ENCODE measurements around the gene PM20D1.

Gene PM20D1

GRCh38 chr1:205809942-205810345 lies 40.0 kb downstream of the PM20D1 start:
- TF ChIP-seq ZFX (IDR thresholded peaks at IDR 0.05), result no peak
- no peak for TF ChIP-seq CTCF (conservative IDR thresholded peaks at IDR 0.05)
- no peak overlapping the region for H3K27ac ChIP-seq

GRCh38 chr1:205809469-205809868 lies 40.5 kb downstream of the PM20D1 start:
- no peak overlapping the region for H3K27ac ChIP-seq
- TF ChIP-seq ZFX (IDR thresholded peaks at IDR 0.05), result no peak
- no peak for TF ChIP-seq CTCF (conservative IDR thresholded peaks at IDR 0.05)

GRCh38 chr1:205805082-205805711 lies 44.7 kb downstream of the PM20D1 start:
- no peak overlapping the region for H3K27ac ChIP-seq
- TF ChIP-seq CTCF (conservative IDR thresholded peaks at IDR 0.05) (no peak), ZFX (IDR thresholded peaks at IDR 0.05) (no peak)

DNA sequence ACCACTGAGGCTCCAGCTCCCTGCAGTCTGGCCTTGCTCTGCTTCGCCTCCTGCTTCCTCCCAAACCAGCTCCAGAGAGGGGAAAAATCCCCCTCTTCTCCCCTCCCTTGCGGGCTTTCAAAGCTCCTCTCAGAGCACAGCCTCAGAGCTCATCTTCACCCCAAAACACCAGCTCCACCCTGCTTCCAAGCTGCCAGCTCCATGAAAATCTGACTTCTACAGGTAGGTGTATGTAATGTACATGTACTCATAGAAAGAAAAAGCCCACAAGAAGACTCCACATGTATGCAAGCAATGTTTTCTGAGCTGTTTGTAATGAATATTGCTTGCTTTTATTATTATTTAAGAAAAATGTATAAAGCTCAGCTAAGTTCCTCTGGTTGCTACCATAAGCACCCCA lies 45.3 kb downstream of the PM20D1 start:
- TF ChIP-seq CTCF (conservative IDR thresholded peaks at IDR 0.05) (no peak), ZFX (IDR thresholded peaks at IDR 0.05) (no peak)

DNA sequence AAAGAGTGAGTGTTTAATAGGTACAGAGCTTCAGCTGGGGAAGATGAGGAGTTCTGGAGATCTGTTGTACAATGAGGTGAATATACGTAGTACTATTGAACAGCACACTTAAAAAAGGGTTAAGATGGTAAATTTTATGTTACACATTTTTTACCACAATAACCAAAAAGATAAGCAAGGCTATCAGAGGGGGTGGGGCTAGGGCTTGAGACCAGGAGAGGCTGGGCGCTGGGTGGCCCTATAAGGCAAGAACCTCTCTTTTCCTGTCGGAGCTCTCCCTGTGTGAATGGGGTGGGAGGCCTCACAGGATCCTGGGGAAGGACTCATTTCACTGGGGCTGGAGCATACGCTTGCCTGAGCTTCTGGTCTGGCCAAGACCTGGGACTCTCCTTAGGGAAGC lies 45.9 kb downstream of the PM20D1 start:
- TF ChIP-seq CTCF (conservative IDR thresholded peaks at IDR 0.05) (no peak), ZFX (IDR thresholded peaks at IDR 0.05) (no peak)
- no peak overlapping the region for H3K27ac ChIP-seq

More for the DNA sequence above, 45.3 kb downstream of the PM20D1 start:
- H3K27ac ChIP-seq, result no peak overlapping the region

DNA sequence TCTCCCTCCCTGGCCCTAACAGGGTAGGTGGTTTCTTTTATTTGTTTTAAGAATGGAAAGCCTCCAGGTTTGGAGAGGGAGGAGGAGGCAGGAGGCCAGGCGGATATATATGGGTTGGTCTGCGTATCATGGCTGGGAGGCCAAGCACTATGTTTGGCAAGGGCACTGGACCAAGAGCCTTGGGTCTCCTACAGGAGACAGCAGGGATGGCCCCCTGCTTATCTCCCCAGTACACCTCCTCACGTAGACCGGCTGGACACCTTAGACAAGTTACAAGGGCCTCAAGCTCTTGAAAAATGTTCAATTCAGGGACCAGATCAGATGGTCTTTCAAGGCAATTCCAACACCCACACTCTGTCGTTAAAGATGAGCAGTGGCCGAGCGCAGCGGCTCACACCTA lies 47.9 kb downstream of the PM20D1 start:
- no peak overlapping the region for H3K27ac ChIP-seq
- TF ChIP-seq ZFX (IDR thresholded peaks at IDR 0.05), result no peak
- no peak for TF ChIP-seq CTCF (conservative IDR thresholded peaks at IDR 0.05)

DNA sequence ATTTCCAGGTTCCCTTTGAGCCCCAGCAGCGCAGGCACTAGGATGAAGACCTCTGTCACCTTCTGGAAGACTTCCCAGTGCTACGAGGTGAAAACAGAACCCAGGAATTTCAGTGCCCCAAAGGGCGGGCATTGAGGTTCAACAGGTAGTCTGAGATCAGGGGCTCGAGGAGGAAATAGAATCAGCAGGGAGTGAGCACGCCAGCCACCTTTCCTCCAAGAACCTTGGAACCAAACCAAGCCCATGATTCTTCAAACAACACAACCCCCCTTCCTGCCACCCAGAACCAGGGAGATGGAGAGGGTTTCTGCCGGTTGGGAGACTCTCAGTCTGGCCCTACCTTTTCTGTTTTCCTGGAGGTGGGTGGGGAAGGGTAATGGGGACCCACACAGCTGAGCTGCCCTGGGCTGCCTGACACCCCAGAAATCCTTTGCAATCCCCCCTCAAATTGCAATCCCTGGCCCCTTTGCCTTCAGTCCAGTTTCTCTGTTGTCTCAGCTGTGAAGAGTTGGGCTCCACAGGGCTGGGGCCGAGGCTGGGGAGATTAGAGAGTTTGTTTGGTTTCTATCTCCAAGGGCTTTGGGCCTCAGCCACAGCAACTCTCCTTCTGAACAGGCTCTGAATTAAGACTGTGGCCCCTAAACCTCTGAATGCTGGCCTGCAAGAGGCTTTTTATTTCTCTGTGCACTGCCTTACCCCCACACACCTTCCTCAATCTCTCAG lies 48.8 kb downstream of the PM20D1 start:
- H3K27ac ChIP-seq, result no peak overlapping the region
- TF ChIP-seq CTCF (conservative IDR thresholded peaks at IDR 0.05) (no peak), ZFX (IDR thresholded peaks at IDR 0.05) (no peak)
